ENCODE results near the gene NOTCH4. TPM values are rescaled to one million over a fixed set of nuclear protein-coding genes. Genes with fewer than 3 reads are reported as not detected.

Gene NOTCH4
- total RNA-seq, 1 donor from 2014 or later: 4.7 TPM

DNA sequence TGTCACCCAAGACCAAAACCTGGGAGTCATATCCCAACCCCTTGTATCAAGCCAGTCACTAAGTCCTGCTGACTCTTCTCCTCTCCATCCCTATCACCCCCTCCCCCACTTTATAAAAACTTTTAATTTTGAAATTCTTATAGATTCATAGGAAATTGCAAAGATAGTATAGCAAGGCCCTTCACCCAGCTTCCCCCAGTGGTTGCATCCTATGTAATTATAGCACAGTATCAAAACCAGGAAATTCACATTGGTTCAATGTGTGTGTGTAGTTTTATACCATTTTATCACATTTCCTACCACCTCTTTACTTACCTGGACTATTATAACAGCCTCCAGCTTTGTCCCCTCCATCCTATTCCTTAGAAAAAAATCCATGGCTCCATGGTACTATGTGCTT is 65.8 kb downstream of the NOTCH4 start:
- Mint-ChIP-seq H3K27me3 (no peaks in the 10 kb centered on the region), H3K27ac (no peak overlapping the region), H3K36me3 (ENCODE audit: insufficient read depth) (peaks cover 23% of the 10 kb centered on the region), H3K4me1 (ENCODE audit: low read depth) (peaks cover 18% of the 10 kb centered on the region), H3K4me3 (ENCODE audit: low read depth) (no peak overlapping the region), H3K9me3 (ENCODE audit: low read depth) (no peaks in the 10 kb centered on the region)
- DNase-seq (ENCODE audit: low spot score, unreplicated experiment): no peak
- TF ChIP-seq, protein P1, sequence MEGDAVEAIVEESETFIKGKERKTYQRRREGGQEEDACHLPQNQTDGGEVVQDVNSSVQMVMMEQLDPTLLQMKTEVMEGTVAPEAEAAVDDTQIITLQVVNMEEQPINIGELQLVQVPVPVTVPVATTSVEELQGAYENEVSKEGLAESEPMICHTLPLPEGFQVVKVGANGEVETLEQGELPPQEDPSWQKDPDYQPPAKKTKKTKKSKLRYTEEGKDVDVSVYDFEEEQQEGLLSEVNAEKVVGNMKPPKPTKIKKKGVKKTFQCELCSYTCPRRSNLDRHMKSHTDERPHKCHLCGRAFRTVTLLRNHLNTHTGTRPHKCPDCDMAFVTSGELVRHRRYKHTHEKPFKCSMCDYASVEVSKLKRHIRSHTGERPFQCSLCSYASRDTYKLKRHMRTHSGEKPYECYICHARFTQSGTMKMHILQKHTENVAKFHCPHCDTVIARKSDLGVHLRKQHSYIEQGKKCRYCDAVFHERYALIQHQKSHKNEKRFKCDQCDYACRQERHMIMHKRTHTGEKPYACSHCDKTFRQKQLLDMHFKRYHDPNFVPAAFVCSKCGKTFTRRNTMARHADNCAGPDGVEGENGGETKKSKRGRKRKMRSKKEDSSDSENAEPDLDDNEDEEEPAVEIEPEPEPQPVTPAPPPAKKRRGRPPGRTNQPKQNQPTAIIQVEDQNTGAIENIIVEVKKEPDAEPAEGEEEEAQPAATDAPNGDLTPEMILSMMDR (IDR thresholded peaks at IDR 0.05; ENCODE audit: unreplicated experiment): no peak

DNA sequence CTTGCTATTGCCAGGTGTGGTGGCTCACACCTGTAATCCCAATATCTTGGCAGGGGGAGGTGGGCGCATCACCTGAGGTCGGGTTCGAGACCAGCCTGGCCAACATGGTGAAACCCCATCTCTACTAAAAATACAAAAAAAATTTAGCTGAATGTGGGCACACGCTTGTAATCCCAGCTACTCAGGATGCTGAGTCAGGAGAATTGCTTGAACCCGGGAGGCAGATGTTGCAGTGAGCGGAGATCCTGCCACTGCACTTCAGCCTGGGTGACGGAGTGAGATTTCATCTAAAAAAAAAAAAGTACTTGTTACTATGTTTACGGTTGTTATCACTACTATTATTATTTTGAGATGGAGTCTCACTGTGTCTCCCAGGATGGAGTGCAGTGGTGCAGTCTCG is 67.0 kb downstream of the NOTCH4 start:
- Mint-ChIP-seq H3K4me3 (ENCODE audit: low read depth) (no peak overlapping the region), H3K9me3 (ENCODE audit: low read depth) (no peaks in the 10 kb centered on the region), H3K27me3 (no peaks in the 10 kb centered on the region), H3K27ac (no peak overlapping the region), H3K36me3 (ENCODE audit: insufficient read depth) (peaks cover 16% of the 10 kb centered on the region), H3K4me1 (ENCODE audit: low read depth) (peaks cover 28% of the 10 kb centered on the region)
- no peak for DNase-seq (ENCODE audit: low spot score, unreplicated experiment)
- TF ChIP-seq, protein P1 (IDR thresholded peaks at IDR 0.05; ENCODE audit: unreplicated experiment): no peak

DNA sequence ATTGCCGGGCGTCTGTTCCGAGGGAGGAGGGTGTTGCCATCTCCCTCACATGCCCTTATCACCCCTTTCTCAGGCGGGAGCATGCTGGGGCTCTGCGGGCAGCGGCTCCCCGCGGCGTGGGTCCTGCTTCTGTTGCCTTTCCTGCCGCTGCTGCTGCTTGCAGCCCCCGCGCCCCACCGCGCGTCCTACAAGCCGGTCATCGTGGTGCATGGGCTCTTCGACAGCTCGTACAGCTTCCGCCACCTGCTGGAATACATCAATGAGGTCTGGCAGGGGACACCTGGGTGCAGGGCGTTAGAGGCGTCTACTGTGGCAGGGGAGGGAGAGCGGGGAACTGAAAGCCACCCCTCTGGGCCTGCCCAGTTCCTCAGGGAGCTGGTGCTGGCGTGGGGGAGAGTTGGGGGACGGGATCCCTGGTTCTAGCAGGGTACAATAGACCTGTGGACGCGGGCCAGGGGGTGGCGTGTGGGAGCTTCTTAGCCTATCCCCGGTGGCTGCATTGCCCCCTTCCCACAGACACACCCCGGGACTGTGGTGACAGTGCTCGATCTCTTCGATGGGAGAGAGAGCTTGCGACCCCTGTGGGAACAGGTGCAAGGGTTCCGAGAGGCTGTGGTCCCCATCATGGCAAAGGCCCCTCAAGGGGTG is 69.2 kb downstream of the NOTCH4 start:
- Mint-ChIP-seq H3K27ac (peak overlapping the region; percentile 98), H3K27me3 (peaks cover 13% of the 10 kb centered on the region), H3K4me3 (ENCODE audit: low read depth) (peak overlapping the region; percentile 99), H3K9me3 (ENCODE audit: low read depth) (no peaks in the 10 kb centered on the region), H3K36me3 (ENCODE audit: insufficient read depth) (peaks cover 17% of the 10 kb centered on the region), H3K4me1 (ENCODE audit: low read depth) (peaks cover 28% of the 10 kb centered on the region)
- DNase-seq (ENCODE audit: low spot score, unreplicated experiment): peak; percentile 59
- TF ChIP-seq, protein P1 (IDR thresholded peaks at IDR 0.05; ENCODE audit: unreplicated experiment): peak; percentile 63

DNA sequence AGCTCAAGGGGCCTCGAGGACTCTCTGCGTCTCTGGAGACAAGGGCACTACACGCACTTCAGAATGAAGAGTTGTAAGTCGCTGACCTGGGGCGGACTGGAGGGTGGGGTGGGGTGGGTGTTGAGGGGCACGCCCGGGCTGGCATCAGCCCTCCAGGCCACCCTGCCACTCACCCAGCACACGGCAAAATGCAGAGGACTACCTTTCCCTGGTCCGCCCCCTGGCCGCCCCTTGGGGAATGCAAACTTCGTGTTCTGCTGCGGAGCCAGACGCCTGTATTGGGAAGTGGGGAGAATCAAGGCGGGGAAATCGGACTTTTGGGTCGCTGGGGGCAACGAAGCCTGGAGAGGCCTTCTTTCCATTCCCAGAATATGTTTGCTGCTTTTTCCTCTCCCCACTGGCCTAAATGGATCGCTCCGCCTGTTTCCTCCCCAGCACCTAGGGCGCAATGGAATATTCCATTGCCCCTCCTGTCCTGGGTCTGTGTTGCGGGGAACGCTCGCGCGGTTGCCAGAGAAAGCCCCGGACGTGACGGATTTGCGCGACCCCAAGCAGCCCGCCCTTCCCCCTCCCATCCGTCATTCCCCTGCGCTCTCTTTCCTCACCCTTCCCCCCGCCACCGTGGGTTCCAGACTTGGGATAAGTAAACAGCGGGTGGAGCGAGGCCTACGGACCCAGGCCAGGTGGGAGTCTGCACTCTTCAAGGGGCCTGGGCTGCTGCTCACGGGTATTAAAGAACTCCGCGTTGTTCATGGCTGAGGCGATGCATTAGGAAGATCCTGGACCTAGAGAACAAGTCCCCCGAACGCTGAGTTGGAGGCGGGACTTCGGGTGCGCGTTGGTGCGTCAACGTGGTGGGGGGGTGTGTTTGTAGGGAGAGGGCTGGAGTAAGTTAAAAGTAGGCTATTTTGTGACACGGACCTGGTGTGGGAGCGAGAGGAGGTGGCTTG is 70.0 kb downstream of the NOTCH4 start, which contains the start of gene PPT2:
Gene PPT2 (plus strand): TSS at position 578 of the 950 bp plus-strand sequence. CDS start 454 bp downstream, outside the sequence.
- Mint-ChIP-seq H3K9me3 (ENCODE audit: low read depth) (no peaks in the 10 kb centered on the region), H3K27me3 (peaks cover 13% of the 10 kb centered on the region), H3K4me3 (ENCODE audit: low read depth) (peak within 1 kb of the TSS; percentile 99), H3K4me1 (ENCODE audit: low read depth) (peaks cover 28% of the 10 kb centered on the region), H3K36me3 (ENCODE audit: insufficient read depth) (peaks cover 17% of the 10 kb centered on the region), H3K27ac (peak within 1 kb of the TSS; percentile 98)
- DNase-seq (ENCODE audit: low spot score, unreplicated experiment): peak; percentile 75
- TF ChIP-seq, protein P1 (IDR thresholded peaks at IDR 0.05; ENCODE audit: unreplicated experiment): peak; percentile 38

Data from progenitor cell of endocrine pancreas (in vitro differentiated cells).